ENCODE data around the gene SLC13A4.
"Not testable (repeated sequence)": the region's sequence is repeated elsewhere in the genome, so short reads cannot be mapped to it uniquely, and the experiment has no call there.

Gene SLC13A4

GRCh38 chr7:135685306-135686084, 42.5 kb downstream of the SLC13A4 start:
- DNase-seq, result no peak

DNA sequence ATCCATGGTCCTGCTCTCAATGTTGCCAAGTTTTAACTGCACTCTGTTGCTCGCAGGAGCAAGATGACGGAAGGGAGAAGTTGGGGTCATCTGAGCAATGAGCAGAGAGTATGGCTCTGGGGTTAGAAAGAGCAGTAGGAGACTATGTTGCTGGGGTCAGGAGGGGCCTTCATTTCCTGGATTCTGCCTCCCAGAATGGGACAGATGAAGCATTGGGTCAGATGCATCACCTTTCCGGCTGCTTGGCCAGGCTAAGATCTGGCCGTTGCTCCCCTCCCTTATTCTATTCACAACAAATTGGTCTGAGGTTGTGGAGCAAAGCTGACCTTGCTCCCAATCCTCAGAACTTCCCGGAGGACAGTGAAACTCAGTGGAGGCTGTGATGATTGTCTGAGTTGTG, 43.3 kb downstream of the SLC13A4 start:
- no peak for DNase-seq

- DNase-seq, result no peak
Observed at GRCh38 chr7:135684136-135684535, 43.9 kb downstream of the SLC13A4 start.

- no peak for DNase-seq
Observed at GRCh38 chr7:135683609-135684008, 44.4 kb downstream of the SLC13A4 start.

GRCh38 chr7:135682191-135682590, 45.8 kb downstream of the SLC13A4 start:
- no peak for DNase-seq

GRCh38 chr7:135681762-135682161, 46.2 kb downstream of the SLC13A4 start:
- no peak for DNase-seq

GRCh38 chr7:135678612-135679575, 49.1 kb downstream of the SLC13A4 start:
- no peak for DNase-seq

GRCh38 chr7:135673360-135673706, 54.7 kb downstream of the SLC13A4 start:
- no peak for DNase-seq

DNA sequence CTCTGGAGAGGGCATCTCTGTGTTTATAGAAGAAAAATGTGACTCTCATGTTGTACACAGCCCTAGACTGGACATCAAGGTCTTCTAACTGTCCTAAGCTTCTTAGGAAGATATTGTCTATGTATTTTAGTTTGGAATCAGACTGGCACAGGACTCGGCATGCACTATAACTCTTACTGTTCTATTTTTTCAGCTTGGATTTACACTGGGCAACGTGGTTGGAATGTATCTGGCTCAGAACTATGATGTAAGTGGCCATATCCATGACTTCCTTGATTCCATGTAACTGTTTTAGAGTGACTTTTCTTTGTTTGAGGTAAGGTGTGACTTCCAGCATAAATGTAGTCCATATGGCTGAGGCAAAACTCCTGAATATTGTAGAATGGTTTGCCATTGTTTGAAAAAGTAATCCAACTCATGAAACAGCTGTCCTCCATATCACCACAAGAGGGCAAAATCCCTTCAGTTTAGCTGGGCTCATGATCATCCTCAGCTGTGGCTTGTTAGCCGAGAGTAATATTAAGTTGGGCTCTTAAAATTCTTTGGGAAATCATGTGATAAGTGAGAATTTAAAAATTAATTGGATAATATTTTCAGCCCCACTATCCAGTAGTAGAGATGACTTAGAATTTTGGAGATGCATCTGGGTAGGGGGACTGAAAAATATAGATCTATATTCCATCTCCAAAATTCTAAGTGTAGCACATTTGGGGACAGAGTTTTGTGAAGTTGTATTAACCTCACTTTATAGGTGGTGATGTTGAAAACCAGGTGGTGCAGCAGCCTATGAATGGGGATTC, 55.2 kb downstream of the SLC13A4 start:
- peak; percentile 43 for DNase-seq

DNA sequence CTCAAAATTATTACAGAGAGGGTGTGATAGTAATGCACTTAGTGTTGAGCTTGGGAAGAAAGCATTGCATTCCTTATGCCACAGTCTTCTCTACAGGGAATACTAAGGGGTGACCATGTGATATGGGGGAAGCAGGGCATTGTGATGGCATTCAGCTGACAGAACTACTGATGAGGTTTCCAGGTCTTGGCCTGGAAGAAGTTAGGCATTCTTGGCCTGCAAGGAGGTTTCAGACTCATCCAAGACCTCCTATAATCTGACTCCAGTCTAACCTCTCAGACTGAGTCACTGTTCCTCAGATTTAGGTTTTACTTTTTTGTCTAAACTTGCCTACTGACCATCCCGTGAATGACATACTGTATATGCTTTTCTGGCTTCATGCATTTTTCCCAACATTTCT, 57.8 kb downstream of the SLC13A4 start:
- no peak for DNase-seq

- no peak for DNase-seq
Observed at GRCh38 chr7:135669774-135670173, 58.2 kb downstream of the SLC13A4 start.

DNA sequence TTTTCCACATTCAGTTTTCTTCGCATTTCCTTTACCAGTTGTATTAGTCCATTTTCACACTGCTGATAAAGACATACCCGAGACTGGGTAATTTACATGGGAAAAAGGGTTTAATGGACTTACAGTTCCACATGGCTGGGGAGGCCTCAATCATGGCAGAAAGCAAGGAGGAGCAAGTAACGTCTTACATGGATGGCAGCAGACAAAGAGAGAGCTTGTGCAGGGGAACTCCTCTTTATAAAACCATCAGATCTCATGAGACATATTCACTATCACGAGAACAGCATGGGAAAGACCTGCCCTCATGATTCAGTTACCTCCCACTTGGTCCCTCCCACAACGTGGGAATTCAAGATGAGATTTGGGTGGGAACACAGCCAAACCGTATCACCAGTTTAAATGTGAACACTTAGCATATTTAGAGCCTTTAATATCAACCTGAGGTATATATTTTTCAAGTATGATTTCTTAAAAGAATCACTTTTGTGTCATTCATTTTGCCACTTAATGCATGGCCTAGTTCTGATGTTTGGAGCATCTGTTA, 59.1 kb downstream of the SLC13A4 start:
- DNase-seq, result not testable (repeated sequence)

DNA sequence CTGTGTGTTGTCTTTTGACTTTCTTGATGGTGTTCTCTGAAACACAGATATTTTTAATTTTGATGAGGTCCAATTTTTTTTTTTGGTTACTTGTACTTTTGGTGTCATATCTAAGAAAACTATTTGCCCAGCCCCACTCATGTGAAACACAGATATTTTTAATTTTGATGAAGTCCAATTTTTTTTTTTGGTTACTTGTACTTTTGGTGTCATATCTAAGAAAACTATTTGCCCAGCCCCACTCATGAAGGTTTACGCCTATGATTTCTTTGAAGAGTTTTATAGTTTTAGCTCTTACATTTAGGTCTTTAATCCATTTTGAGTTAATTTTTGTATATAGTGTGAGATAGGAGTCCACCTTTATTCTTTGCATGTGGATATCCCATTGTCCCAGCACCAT, 60.4 kb downstream of the SLC13A4 start:
- DNase-seq, result not testable (repeated sequence)

DNA sequence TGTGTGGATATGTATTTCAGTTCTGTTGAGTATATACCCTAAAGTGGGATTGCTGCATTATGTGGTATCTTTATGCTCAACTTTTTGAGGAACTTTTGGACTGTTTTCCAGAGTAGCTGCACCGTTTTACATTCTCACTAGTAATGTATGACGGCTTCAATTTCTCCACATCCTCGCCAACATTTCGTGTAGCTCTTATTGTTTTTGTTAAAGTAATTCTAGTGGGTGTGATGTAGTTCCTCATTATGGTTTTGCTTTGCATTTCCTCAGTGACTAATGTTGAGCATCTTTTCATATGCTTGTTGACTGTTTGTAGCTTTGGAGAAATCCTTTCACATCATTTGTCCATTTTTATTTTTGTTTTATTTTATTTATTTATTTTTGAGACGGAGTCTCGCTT, 61.1 kb downstream of the SLC13A4 start:
- no peak for DNase-seq

DNA sequence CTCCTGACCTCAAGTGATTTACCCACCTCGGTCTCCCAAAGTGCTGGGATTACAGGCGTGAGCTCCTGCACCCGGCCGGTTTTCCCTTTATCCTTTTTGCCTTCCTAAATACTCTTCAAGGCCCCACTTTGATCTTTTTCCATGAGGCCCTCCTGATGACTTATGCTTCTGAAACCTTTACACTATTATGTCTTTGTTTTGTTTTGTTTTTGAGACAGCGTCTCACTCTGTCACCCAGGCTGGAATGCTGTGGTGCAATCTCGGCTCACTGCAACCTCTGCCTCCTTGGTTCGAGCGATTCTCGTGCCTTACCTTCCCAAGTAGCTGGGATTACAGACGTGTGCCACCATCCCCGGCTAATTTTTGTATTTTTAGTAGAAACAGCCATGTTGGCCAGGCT, 61.8 kb downstream of the SLC13A4 start:
- no peak for DNase-seq

DNA sequence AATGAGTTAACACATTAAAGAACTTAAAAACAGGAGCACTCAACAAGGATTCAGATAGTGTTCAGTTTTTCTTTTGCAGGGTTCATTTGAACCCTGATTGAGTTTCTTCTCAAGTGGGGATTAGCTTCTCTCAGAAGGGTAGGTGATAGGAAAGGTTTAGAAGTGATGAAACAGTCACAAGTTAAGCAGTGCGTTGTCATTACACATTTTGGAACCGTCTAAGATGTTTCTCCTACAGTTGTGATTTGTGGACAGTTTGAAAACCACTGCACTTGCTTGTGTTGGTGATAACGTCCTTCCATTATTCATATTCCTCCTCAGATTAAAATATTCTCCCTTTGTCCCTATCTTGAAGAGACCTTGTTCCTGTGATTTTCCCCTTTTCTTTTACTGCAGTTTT, 62.9 kb downstream of the SLC13A4 start:
- no peak for DNase-seq

GRCh38 chr7:135664046-135664589, 63.9 kb downstream of the SLC13A4 start:
- peak; percentile 71 for DNase-seq

DNA sequence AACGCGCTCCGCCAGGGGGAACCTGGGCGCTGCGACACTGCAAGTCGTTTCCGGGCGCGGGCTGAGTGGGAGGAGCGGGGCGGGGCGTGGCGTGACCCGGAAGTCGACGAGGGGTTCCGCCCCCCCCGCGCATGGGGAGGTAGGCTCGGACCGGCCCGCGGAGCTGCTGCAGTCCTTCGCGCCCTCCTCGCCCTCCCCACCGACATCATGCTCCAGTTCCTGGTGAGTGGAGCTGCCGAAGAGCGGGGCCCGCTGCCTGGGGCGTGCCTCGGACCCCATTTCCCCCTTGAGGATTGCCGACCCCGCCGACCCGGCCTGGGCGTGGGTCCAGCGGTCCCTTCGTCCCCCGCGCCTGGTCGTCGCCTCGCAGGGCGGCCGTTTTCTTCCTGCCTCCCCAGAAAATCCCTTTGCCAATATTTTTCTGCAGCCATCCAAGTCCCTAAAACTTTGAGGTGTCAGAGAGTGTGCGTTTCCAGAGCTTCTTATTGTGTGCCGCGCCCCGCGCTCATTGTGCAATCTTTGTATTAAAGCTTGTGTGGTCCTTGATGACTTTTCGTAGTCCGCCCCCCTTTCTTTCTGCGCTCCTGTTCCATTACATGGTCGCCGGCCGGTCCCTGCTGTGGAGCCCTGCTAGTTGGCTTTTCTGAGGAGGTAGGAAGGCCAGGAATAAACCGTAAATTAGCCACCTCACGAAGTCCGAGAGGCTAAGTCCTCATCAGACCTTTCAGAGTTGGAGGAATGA, 65.4 kb downstream of the SLC13A4 start, which contains the start of gene STMP1:
Gene STMP1 (plus strand): TSS at position 142 of the 742 bp plus-strand sequence.
- peak; percentile 97 for DNase-seq

DNA sequence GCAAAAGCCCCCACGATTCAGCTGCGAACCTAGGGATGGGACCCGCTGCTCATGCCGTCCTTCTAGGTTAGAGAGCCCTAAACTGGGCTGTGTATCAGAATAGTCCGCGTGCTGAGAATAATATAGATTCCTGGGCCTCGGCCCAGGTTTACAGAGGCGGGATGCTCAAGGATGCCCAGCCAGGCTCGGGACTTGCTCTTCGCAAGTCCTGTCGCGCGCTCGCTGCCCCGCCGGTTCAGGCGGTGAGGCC, 65.9 kb downstream of the SLC13A4 start:
- no peak for DNase-seq

GRCh38 chr7:135661311-135662122, 66.5 kb downstream of the SLC13A4 start:
- peak; percentile 7 for DNase-seq
